ENCODE data around the gene FOSL2.

Gene FOSL2

GRCh38 chr2:28463211-28463816 lies 70.7 kb downstream of the FOSL2 start:
- H3K27me3 ChIP-seq (ENCODE audit: insufficient read depth, poor library complexity, severe bottlenecking), result no peaks in the 10 kb centered on the region

GRCh38 chr2:28463893-28464292 lies 71.2 kb downstream of the FOSL2 start:
- DNase-seq (ENCODE audit: low read depth in 1 of 2, low spot score in 1 of 2), result peak in 1 of 2 experiments; percentile 92
- TF ChIP-seq POLR2AphosphoS5 (IDR thresholded peaks at IDR 0.05; ENCODE audit: low read depth) (peak; percentile 26; the same call in 1 of the 2 replicates), REST (IDR thresholded peaks at IDR 0.05; ENCODE audit: insufficient replicate concordance, low read depth) (no peak), SPI1 (IDR thresholded peaks at IDR 0.05; ENCODE audit: borderline replicate concordance, low read depth) (peak; percentile 2; the same call in 1 of the 2 replicates)
- Histone ChIP-seq H3K27me3 (ENCODE audit: insufficient read depth, poor library complexity, severe bottlenecking) (no peaks in the 10 kb centered on the region), H3K27ac (replicated peaks) (peak overlapping the region; percentile 81), H3K4me3 (replicated peaks; ENCODE audit: insufficient read depth, low read length) (no peak overlapping the region)

More at GRCh38 chr2:28463211-28463816, 70.7 kb downstream of the FOSL2 start:
- TF ChIP-seq CTCF (IDR thresholded peaks at IDR 0.05; ENCODE audit: insufficient read depth, low read length) (no peak), POLR2AphosphoS5 (IDR thresholded peaks at IDR 0.05; ENCODE audit: low read depth) (no peak), SPI1 (IDR thresholded peaks at IDR 0.05; ENCODE audit: borderline replicate concordance, low read depth) (no peak), GABPA (IDR thresholded peaks at IDR 0.05; ENCODE audit: low read depth) (no peak), REST (IDR thresholded peaks at IDR 0.05; ENCODE audit: insufficient replicate concordance, low read depth) (no peak)
- DNase-seq (ENCODE audit: low read depth in 1 of 2, low spot score in 1 of 2), result no peak
- Histone ChIP-seq H3K27ac (replicated peaks) (peak overlapping the region; percentile 81), H3K4me3 (replicated peaks; ENCODE audit: insufficient read depth, low read length) (no peak overlapping the region)

- no peaks in the 10 kb centered on the region for H3K27me3 ChIP-seq (ENCODE audit: insufficient read depth, poor library complexity, severe bottlenecking)
- no peak for TF ChIP-seq REST (IDR thresholded peaks at IDR 0.05; ENCODE audit: insufficient replicate concordance, low read depth)
- no peak for TF ChIP-seq POLR2AphosphoS5 (IDR thresholded peaks at IDR 0.05; ENCODE audit: low read depth)
- H3K4me3 ChIP-seq (replicated peaks; ENCODE audit: insufficient read depth, low read length), result no peak overlapping the region
- H3K27ac ChIP-seq (replicated peaks), result peak overlapping the region; percentile 81
- DNase-seq (ENCODE audit: low read depth in 1 of 2, low spot score in 1 of 2), result no peak
Observed at GRCh38 chr2:28465148-28465885, 72.7 kb downstream of the FOSL2 start.

Measured in HL-60 (cell line).